ENCODE data around the gene RYR2.

DNA sequence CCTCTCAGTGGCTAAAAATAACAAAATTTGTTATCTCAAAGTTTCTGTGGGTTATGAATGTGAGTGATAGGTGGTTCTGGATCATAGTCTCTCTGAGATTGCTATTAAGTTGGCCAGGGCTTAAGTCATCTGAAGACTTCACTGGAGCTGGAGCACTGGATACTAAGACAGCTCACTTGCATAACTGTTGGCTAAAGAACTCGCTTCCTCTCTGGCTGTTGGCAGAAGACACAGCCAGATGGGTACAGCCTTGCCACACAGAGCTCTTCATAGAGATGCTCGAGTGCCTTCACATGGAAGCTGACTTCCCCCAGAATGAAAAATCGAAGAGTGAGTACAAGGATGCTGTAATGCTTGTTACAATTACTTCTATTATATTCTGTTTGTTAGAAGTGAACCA is 514.9 kb downstream of the RYR2 start:
- TF ChIP-seq GATA2 (IDR thresholded peaks at IDR 0.05; ENCODE audit: low read depth, low read length) (no peak), GATA3 (IDR thresholded peaks at IDR 0.05; ENCODE audit: low read depth, low read length) (no peak)

Data from SH-SY5Y (cell line).